ENCODE data around the gene ZSCAN5C. TPM values are rescaled to one million over a fixed set of nuclear protein-coding genes. Genes with fewer than 3 reads are reported as not detected.
"Not testable (repeated sequence)": the region's sequence is repeated elsewhere in the genome, so short reads cannot be mapped to it uniquely, and the experiment has no call there.

The ZSCAN5C gene
- total RNA-seq, 2 donors from 2014 or later, result not detected

DNA sequence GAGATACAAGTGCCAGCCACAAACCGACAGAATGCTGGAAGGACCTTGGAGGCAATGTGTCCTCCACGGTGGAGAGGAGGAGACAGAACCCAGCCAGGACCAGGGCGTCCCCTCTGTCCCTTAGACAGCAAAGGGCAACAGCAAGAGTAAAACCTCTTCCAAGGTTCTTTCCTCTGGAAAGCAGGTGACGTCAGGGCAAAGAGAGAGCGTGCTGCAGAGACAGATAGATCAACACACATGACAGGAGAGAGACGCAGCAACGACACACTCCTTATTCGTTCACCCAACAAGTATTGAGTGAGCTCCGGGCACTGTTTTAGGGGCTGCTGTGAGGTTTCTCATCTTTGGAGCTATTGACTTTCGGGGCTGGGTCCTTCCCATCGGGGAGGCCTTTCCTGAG is 27.5 kb upstream of the ZSCAN5C start:
- Mint-ChIP-seq H3K36me3 (ENCODE audit: low read depth) (no peaks in the 10 kb centered on the region), H3K4me1 (no peaks in the 10 kb centered on the region), H3K27me3 (peaks cover 21% of the 10 kb centered on the region), H3K4me3 (no peak overlapping the region), H3K27ac (no peak overlapping the region), H3K9me3 (no peaks in the 10 kb centered on the region)
- ATAC-seq (replicated peaks), result no peak

DNA sequence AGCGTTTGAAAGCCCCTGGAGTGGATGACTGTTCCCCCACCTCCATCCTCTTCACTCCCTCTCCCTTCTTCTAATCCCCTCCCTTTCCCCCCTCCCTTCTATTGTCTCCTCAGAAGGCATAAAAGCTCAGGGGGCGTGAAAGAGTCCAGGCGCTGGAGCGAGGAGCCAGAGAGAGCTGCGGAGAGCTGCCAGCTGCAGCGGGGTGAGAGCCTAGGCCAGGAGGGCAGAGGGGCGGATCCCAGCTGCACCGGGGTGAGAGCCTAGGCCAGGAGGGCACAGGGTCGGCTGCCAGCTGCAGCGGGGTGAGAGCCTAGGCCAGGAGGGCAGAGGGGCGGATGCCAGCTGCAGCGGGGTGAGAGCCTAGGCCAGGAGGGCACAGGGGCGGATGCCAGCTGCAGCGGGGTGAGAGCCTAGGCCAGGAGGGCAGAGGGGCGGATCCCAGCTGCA is 26.2 kb upstream of the ZSCAN5C start, which contains the start of gene GALP:
Gene GALP (plus strand): TSS at position 148 of the 447 bp plus-strand sequence. CDS start 1,101 bp downstream, outside the sequence.
- not testable (repeated sequence) for H3K4me1 Mint-ChIP-seq; ATAC-seq (replicated peaks); H3K27ac Mint-ChIP-seq; H3K36me3 Mint-ChIP-seq (ENCODE audit: low read depth); H3K4me3 Mint-ChIP-seq; H3K9me3 Mint-ChIP-seq
- peaks cover 15% of the 10 kb centered on the region for H3K27me3 Mint-ChIP-seq

- H3K9me3 Mint-ChIP-seq; H3K27ac Mint-ChIP-seq; H3K36me3 Mint-ChIP-seq (ENCODE audit: low read depth); ATAC-seq (replicated peaks); H3K4me3 Mint-ChIP-seq; H3K4me1 Mint-ChIP-seq: not testable (repeated sequence)
- H3K27me3 Mint-ChIP-seq, result peaks cover 15% of the 10 kb centered on the region
Measured at GRCh38 chr19:56176310-56176709, 25.8 kb upstream of the ZSCAN5C start.

DNA sequence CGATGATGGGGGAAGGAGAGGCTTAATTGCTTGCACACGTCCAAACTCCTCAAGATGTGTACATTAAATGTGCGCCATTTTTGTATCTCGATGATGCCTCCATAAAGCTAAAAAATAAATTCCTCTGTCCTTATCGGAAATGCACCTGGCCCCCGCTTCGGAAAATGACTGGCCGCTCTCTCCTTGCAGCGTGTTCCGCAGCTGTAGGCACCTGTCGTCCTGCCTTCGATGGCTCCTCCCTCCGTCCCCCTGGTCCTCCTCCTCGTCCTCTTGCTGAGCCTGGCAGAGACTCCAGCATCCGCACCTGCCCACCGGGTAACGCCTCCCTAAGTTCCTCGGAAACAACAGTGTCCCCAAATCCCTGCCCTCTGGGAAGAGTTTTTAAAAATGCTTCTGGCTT is 25.2 kb upstream of the ZSCAN5C start:
- H3K9me3 Mint-ChIP-seq, result no peaks in the 10 kb centered on the region
- no peak for ATAC-seq (replicated peaks)

DNA sequence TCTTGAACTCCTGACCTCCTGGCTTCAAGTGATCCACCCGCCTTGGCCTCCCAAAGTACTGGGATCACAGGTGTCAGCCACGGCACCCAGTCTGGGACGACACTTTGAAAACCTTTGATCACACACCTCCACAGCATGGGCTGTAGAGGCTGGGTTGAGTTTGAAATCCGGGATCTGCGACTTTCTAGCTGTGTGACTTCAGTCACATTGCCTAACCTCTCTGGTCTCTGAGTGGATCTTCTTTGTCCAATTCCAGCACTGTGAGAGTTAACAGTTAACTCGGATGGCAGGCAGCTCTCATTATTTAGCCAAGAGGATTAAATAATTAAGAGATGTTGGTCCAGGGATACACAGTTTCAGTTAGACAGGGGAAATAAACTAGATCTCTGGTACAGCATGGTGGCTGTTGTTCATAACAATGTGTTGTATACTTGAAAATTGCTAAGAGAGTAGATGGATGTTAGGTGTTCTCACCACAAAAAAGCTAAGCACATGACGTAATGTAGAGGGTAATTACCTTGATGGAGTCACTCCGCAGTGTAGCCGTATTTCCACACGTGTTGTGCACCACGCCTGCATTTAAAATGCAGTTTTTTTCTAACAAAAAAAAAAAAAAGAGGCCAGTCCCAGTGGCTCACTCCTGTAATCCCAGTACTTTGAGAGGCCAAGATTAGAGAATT is 24.4 kb upstream of the ZSCAN5C start:
- Mint-ChIP-seq H3K4me3 (no peak overlapping the region), H3K36me3 (ENCODE audit: low read depth) (no peaks in the 10 kb centered on the region), H3K9me3 (no peaks in the 10 kb centered on the region), H3K27me3 (peaks cover 12% of the 10 kb centered on the region), H3K4me1 (no peaks in the 10 kb centered on the region), H3K27ac (no peak overlapping the region)
- no peak for ATAC-seq (replicated peaks)

More for the DNA sequence above, 25.2 kb upstream of the ZSCAN5C start:
- Mint-ChIP-seq H3K4me1 (no peaks in the 10 kb centered on the region), H3K27me3 (peaks cover 13% of the 10 kb centered on the region), H3K4me3 (no peak overlapping the region), H3K27ac (no peak overlapping the region), H3K36me3 (ENCODE audit: low read depth) (no peaks in the 10 kb centered on the region)

DNA sequence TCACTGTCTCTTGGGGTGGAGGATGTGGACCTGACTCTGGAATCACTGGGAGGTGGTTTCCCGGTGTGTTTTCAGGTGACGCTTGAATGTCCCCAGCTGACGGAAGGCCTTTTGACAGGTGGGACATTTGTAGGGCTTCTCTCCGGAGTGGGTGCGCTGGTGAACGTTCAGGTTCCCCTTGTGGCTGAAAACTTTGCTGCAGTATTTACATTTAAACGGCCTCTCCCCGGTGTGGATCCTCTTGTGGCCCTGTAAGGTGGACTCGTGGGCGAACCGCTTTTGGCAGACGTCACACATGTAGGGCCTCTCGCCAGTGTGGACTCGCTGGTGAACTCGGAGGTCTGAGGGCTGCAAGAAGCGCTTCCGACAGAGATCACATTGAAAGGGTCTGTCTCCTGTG is 12.3 kb upstream of the ZSCAN5C start:
- no peak for ATAC-seq (replicated peaks)
- H3K4me3 Mint-ChIP-seq, result no peak overlapping the region
- H3K36me3 Mint-ChIP-seq (ENCODE audit: low read depth), result no peaks in the 10 kb centered on the region
- no peak overlapping the region for H3K27ac Mint-ChIP-seq
- H3K4me1 Mint-ChIP-seq, result no peaks in the 10 kb centered on the region
- H3K27me3 Mint-ChIP-seq, result peaks cover 12% of the 10 kb centered on the region
- H3K9me3 Mint-ChIP-seq, result no peaks in the 10 kb centered on the region

DNA sequence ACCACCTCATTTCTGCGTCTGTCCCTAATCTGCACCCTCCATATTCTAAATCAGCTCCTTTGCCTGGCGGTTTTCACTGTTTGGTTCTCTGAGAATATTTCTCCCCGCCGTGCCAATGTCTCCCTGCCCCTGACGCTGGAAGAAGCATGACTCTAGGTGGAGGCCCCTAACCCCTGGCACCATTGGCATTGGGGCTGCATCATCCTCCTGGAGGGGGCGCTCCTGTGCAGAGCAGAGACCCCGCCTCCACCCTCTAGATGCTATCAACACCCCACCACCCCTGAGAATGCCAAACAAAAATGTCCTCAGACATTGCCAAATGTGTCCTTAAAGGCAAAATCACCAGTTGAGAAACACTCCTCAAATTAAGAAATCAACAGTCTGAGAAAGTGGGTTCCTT is 11.0 kb upstream of the ZSCAN5C start:
- ATAC-seq (replicated peaks), result no peak
- Mint-ChIP-seq H3K4me3 (no peak overlapping the region), H3K27me3 (peaks cover 12% of the 10 kb centered on the region), H3K36me3 (ENCODE audit: low read depth) (no peaks in the 10 kb centered on the region), H3K4me1 (no peaks in the 10 kb centered on the region), H3K27ac (no peak overlapping the region), H3K9me3 (no peaks in the 10 kb centered on the region)

- Mint-ChIP-seq H3K4me1 (no peaks in the 10 kb centered on the region), H3K27ac (no peak overlapping the region), H3K36me3 (ENCODE audit: low read depth) (no peaks in the 10 kb centered on the region), H3K9me3 (no peaks in the 10 kb centered on the region), H3K4me3 (no peak overlapping the region), H3K27me3 (peaks cover 12% of the 10 kb centered on the region)
- no peak for ATAC-seq (replicated peaks)
Measured at GRCh38 chr19:56191711-56192110, 10.4 kb upstream of the ZSCAN5C start.

DNA sequence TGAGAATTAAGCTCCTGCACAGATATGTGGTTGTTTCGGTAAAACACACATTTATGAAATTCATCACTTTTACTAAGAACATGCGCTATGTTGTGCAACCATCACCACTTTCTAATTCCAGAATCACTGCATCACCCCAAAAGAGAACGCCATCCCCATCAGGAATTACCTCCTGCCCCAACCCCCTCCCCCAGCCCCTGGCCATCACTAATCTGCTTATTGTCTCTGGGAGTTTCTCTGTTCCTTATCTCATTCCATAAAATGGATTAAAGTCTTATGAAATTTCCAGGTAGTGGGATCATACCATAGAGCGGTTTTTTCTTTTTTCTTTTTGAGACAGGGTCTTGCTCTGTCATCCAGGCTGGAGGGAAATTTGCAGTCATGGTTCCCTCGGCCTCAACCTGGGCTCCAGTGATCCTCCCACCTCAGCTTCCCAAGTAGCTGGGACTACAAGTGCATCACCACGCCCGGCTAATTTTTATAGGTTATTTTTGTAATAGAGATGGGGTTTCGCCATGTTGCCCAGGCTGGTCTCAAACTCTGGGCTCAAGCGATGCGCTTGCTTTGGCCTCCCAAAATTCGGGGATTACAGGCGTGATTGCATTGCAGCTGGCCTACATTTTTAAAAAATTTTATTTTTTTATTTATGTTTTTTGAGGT is 8.0 kb upstream of the ZSCAN5C start:
- no peak for ATAC-seq (replicated peaks)
- H3K36me3 Mint-ChIP-seq (ENCODE audit: low read depth), result no peaks in the 10 kb centered on the region
- no peak overlapping the region for H3K4me3 Mint-ChIP-seq

GRCh38 chr19:56197646-56198045 is 4.4 kb upstream of the ZSCAN5C start, which contains the start of gene ZSCAN5B:
ZSCAN5B (minus strand) TSS chr19:56197783; CDS start chr19:56193052, 4,731 bp downstream.
- not testable (repeated sequence) for H3K9me3 Mint-ChIP-seq; H3K27me3 Mint-ChIP-seq; H3K4me3 Mint-ChIP-seq; H3K27ac Mint-ChIP-seq; ATAC-seq (replicated peaks); H3K4me1 Mint-ChIP-seq; H3K36me3 Mint-ChIP-seq (ENCODE audit: low read depth)

More for the DNA sequence above, 8.0 kb upstream of the ZSCAN5C start:
- H3K4me1 Mint-ChIP-seq, result no peaks in the 10 kb centered on the region
- H3K9me3 Mint-ChIP-seq, result no peaks in the 10 kb centered on the region
- peaks cover 12% of the 10 kb centered on the region for H3K27me3 Mint-ChIP-seq
- no peak overlapping the region for H3K27ac Mint-ChIP-seq

DNA sequence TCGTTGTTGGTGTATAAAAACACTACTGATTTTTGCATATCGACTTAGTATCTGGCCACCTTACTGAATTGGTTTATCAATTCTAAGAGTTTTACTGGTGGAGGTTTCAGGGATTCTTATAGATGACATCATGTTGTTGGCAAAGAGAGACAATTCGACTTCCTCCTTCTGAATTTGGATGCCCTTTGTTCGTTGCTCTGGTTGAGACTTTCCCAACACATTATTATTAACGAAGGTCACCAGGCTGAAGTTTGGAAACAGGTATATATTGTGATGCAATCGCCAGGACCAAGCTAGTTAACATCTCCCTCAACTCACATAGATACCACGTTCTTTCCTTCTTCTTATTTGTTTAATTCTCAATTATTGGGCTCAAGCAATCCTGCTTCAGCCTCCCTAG is 2.4 kb upstream of the ZSCAN5C start:
- Mint-ChIP-seq H3K27me3 (no peaks in the 10 kb centered on the region), H3K4me1 (no peaks in the 10 kb centered on the region), H3K4me3 (no peak overlapping the region), H3K36me3 (ENCODE audit: low read depth) (no peaks in the 10 kb centered on the region), H3K27ac (no peak overlapping the region), H3K9me3 (no peaks in the 10 kb centered on the region)
- no peak for ATAC-seq (replicated peaks)

- H3K27me3 Mint-ChIP-seq; H3K9me3 Mint-ChIP-seq; H3K36me3 Mint-ChIP-seq (ENCODE audit: low read depth); H3K27ac Mint-ChIP-seq; H3K4me3 Mint-ChIP-seq; ATAC-seq (replicated peaks); H3K4me1 Mint-ChIP-seq: not testable (repeated sequence)
Measured at GRCh38 chr19:56207581-56207980, 5.5 kb downstream of the ZSCAN5C start.

DNA sequence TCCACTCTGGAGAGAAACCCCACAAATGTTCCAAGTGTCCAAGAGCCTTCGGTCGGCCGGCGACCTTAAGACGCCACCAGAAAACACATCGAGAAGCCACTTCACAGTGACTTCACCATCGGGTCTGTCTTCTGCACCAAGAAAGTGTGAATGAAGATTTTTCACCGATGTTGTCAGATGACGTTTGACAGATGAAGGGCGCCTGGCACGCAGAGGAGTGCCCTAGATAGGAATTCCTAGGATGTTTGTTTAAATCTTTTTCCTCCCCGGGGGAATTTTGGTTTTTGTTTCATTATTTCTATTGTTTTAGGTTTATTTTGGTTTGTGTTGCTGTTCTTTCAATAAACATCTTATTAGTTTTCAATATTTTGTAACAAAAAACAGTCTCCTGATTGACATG is 7.0 kb downstream of the ZSCAN5C start:
- Mint-ChIP-seq H3K36me3 (ENCODE audit: low read depth) (no peaks in the 10 kb centered on the region), H3K27me3 (peaks cover 13% of the 10 kb centered on the region), H3K9me3 (no peaks in the 10 kb centered on the region), H3K27ac (no peak overlapping the region), H3K4me1 (no peaks in the 10 kb centered on the region), H3K4me3 (no peak overlapping the region)
- ATAC-seq (replicated peaks), result no peak

DNA sequence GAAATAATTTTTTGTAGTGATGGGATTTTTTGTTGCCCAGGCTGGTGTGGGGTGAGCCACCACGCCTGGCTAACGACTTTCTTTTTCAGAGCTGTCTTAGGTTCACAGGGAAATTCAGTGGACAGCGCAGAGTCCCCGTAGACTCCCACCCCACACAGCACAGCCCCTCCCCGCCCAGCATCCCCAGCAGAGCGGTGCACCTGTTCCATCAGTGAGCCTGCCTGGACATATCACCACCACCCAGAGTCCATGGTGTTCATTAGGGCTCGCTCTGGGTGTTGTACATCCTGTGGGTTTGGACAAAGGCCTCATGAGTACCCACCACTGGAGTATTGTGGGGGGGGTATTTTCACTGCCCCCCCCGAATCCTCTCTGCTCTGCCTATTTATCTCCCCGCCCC is 8.0 kb downstream of the ZSCAN5C start:
- not testable (repeated sequence) for H3K4me3 Mint-ChIP-seq; H3K9me3 Mint-ChIP-seq; ATAC-seq (replicated peaks); H3K27ac Mint-ChIP-seq; H3K36me3 Mint-ChIP-seq (ENCODE audit: low read depth); H3K4me1 Mint-ChIP-seq
- H3K27me3 Mint-ChIP-seq, result peaks cover 19% of the 10 kb centered on the region

GRCh38 chr19:56211718-56212117 is 9.6 kb downstream of the ZSCAN5C start:
- no peak overlapping the region for H3K27ac Mint-ChIP-seq
- ATAC-seq (replicated peaks), result no peak
- H3K4me1 Mint-ChIP-seq, result no peaks in the 10 kb centered on the region
- no peak overlapping the region for H3K4me3 Mint-ChIP-seq
- H3K36me3 Mint-ChIP-seq (ENCODE audit: low read depth), result no peaks in the 10 kb centered on the region
- H3K27me3 Mint-ChIP-seq, result peaks cover 17% of the 10 kb centered on the region
- H3K9me3 Mint-ChIP-seq, result no peaks in the 10 kb centered on the region
